PC-9 (cell line): ENCODE results near the gene FEZF2.

Source experiments
- EZH2 ChIP-seq: fragments of 200-600 bp; sonication (generic); IDR thresholded peaks from 2 replicates; pipeline ENCODE4 v1.8.0; 2017; ENCODE audit warnings: antibody characterized with exemption, low read depth
- TF ChIP-seq, protein P1 (sequence below): fragments of 200-600 bp; sonication (generic); conservative IDR thresholded peaks from 2 replicates; pipeline ENCODE4 v1.6.1; 2017; ENCODE audit warnings: mixed run types, antibody characterized with exemption, mild to moderate bottlenecking, moderate library complexity

DNA sequence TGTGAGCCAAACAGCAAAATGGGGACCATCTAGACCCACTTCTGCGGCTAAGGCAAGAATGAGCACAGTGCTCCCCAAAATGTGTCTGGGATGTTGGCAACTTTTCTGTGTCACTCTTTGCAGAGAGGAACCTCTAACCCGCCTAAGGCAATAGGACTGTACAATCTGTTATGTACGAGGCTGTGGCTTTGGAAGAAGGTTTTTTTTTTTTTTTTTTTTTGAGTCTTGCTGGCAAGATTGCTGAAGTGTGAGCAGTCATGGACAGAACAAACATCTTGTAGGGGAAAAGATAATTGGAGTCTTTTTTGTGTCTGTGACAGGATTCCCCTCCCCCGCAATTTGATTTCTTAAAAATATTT is 7.2 kb downstream of the FEZF2 start:
- TF ChIP-seq, protein P1, sequence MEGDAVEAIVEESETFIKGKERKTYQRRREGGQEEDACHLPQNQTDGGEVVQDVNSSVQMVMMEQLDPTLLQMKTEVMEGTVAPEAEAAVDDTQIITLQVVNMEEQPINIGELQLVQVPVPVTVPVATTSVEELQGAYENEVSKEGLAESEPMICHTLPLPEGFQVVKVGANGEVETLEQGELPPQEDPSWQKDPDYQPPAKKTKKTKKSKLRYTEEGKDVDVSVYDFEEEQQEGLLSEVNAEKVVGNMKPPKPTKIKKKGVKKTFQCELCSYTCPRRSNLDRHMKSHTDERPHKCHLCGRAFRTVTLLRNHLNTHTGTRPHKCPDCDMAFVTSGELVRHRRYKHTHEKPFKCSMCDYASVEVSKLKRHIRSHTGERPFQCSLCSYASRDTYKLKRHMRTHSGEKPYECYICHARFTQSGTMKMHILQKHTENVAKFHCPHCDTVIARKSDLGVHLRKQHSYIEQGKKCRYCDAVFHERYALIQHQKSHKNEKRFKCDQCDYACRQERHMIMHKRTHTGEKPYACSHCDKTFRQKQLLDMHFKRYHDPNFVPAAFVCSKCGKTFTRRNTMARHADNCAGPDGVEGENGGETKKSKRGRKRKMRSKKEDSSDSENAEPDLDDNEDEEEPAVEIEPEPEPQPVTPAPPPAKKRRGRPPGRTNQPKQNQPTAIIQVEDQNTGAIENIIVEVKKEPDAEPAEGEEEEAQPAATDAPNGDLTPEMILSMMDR = no peak
- no peak for TF ChIP-seq EZH2
